HG02943 (cell line): ENCODE measurements around the gene DEDD.
A peak's percentile ranks its signal among the peaks of the same experiment; 100 is the strongest.

ENCODE experiments used
- ATAC-seq: cut with Tn5 transposase; IDR thresholded peaks from one replicate; pipeline ENCODE4 v1.9.1; 2021; ENCODE audit warnings: mild to moderate bottlenecking, low read depth, moderate library complexity; ENCODE audit not compliant: unreplicated experiment

The DEDD gene

DNA sequence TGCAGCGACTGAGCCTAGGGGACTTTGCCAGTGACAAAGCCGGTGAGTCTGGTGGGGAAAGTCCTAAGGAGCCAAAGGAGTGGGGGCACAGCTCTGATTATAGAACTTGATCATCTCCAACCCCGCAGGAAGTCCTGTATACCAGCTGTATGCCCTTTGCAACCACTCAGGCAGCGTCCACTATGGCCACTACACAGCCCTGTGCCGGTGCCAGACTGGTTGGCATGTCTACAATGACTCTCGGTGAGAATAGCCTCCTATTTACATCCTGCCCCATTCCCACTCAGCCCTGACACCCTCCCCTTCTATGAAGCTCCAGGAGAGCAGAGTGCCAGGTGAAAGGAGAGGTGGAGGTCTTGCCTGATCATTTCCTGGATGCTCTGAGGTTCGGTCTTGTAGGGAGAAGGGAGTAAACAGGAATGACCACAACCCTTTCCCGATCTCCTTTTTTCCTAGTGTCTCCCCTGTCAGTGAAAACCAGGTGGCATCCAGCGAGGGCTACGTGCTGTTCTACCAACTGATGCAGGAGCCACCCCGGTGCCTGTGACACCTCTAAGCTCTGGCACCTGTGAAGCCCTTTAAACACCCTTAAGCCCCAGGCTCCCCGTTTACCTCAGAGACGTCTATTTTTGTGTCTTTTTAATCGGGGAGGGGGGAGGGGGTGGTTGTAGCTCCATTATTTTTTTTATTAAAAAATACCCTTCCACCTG, 32.6 kb upstream of the DEDD start:
- ATAC-seq, result no peak

DNA sequence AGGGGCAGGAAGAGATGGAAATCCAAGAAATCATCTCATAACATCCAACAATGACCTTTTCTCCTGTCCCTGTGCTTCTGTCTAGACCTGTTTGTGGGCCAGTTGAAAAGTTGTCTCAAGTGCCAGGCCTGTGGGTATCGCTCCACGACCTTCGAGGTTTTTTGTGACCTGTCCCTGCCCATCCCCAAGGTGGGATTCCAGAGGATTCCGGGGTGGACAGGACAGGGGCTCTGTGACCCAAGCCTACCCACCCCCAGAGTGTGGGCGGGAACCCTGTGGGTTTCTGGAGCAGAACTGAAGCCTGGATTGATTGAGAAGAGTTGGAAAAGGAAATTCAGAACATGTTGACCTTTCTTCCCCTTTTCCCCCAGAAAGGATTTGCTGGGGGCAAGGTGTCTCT, 31.3 kb upstream of the DEDD start:
- ATAC-seq, result no peak

DNA sequence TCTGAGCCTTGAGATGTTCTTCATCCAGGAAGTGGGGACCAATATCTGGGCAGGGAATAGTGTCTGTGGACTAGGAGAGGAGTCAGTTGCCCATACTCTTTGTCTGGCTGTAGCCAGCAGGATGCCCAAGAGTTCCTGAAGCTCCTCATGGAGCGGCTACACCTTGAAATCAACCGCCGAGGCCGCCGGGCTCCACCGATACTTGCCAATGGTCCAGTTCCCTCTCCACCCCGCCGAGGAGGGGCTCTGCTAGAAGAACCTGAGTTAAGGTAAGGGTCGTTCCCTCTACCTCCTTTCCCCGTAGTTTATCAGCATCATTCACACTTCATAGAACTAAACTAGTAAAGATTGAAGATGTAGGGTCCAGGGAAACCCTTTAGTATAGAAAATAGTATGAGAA, 30.3 kb upstream of the DEDD start:
- ATAC-seq, result no peak

DNA sequence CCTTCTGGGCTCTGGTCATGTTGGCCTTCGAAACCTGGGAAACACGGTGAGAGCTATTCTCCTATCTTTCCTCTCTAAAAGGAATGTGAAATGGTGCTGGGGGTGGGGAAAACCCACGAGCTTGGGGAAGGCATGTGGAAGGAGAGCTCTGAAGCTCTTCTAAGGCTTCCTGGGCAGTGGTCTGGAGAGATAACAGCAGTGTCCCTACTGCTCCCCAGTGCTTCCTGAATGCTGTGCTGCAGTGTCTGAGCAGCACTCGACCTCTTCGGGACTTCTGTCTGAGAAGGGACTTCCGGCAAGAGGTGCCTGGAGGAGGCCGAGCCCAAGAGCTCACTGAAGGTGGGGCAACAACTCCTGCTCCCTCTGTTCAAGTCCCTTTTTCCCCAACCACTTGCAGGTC, 29.6 kb upstream of the DEDD start:
- ATAC-seq, result no peak

DNA sequence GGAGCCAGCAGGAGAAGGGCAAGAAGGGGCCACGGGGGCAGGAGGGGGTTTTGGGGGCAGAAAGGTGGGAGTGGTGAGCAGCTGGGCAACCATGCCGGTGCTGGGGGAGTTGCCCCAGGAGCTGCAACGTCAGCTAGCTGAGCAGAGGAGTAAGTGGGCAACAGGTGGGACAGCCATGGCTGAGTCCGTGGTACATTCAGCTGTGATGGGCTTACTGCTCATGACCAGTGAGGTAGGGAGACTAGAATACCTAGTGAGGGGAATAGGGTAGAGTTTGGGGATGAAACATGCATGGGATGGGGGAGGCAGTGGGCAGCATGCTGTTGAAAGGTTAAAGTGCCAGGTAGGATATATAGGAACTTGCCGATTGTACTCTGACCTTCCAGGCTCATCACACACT, 29.2 kb upstream of the DEDD start:
- no peak for ATAC-seq

DNA sequence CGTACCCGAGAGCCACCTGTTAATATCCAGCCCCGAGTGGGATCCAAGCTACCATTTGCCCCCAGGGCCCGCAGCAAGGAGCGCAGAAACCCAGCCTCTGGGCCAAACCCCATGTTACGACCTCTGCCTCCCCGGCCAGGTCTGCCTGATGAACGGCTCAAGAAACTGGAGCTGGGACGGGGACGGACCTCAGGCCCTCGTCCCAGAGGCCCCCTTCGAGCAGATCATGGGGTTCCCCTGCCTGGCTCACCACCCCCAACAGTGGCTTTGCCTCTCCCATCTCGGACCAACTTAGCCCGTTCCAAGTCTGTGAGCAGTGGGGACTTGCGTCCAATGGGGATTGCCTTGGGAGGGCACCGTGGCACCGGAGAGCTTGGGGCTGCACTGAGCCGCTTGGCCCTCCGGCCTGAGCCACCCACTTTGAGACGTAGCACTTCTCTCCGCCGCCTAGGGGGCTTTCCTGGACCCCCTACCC, 28.2 kb upstream of the DEDD start:
- no peak for ATAC-seq

DNA sequence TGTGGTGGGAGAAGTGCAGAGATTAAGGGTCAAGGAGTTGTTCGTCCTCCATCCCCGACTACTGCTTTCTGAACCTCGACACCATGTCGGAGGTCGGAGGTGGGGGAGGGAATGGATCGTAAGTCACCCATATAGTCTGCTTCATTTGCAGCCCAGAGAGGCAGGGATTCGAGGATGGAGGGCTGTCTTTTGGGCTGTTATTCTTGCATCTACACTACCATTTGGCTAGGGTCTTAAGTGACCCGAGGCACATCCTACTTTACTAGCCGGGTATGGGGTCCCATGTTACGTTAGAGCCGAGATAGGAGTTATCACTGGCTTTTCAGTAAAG, 27.4 kb upstream of the DEDD start:
- no peak for ATAC-seq

DNA sequence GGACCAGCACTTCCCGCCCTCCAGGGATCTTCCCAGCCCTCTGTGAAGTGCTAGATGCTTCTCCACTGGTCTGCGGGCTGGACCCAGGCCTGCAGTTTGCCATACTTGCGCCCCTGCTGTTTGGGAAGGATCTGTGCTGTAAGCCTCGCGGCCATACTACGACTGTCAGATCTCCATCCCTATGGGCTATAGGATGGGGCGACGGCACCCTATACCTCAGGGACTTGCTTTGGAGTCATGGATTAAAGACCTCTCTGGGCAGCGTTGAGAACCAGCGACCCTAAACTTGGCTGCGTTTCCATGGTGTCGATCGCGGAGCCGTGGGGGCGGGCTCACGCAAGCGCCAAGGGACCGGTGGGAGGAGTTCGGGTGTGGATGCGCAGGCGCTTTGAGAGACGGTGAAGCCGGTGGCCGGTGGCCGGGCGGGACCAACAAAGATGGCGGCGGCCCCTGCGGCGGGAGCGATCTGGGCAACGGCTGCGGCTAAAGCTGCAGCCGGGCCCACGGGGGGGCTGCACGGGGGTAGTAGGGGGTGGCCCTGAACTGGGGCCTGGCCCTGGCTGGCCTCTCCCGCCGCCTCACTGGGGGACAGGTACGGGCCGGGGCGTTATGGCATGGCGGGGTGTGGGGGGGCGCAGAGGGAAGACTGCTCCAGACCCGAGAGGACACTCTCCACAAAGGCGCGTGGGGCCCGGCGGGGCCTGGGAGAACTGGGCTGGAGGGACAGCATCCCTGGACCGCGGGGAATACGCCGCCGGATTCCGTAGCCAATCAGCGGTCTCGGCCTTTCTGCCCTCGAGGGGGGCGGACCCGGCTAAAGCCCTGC, 26.8 kb upstream of the DEDD start, which contains the start of gene USP21:
Gene USP21 (plus strand): TSS at position 414 of the 826 bp plus-strand sequence. CDS start 1,141 bp downstream, outside the sequence.
- peak; percentile 83 for ATAC-seq

DNA sequence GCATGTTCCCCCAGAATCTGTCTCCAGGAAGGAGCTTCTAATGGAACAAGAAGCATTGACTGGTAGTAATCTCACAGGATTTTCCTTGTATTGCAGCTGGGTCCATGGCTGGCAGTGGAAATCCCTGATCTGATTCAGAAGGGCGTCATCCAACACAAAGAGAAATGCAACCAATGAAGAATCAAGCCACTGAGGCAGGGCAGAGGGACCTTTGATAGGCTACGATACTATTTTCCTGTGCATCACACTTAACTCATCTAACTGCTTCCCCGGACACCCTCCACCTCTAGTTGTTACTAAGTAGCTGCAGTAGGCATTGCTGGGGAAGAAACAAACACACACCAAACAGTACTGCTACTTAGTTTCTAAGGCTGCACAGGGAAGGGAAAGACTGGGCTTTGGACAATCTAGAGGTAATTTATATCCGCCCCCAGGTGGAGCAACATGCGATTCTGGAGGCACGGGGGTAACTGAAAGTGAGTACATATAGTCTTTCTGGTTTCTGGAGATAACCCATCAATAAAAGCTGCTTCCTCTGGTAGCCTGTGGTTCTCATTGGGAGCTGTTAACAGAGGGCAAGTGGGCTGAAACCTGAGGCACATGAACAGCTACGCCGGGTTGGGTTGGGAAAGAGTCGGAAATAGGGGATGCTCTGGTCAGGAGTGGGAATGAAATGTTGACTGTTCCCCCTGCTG, 26.0 kb upstream of the DEDD start:
- ATAC-seq, result peak; percentile 23

DNA sequence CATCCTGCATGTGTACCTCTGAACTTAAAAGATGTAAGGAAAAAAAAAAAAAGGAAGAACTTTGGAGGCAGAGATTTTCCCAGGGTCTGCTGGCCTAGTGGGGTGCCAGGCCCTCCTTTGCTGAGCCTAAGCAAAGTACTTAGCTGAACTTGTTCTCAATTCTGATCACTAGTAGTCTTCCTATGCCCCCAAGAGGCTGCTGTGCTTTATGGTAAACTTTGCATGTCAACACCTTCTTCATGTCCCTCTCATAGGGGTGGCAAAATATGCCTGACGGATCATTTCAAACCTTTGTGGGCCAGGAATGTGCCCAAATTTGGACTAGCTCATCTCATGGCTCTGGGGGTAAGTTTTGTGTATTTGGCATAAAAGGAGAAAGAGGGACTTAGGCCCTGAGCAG, 25.4 kb upstream of the DEDD start:
- no peak for ATAC-seq

DNA sequence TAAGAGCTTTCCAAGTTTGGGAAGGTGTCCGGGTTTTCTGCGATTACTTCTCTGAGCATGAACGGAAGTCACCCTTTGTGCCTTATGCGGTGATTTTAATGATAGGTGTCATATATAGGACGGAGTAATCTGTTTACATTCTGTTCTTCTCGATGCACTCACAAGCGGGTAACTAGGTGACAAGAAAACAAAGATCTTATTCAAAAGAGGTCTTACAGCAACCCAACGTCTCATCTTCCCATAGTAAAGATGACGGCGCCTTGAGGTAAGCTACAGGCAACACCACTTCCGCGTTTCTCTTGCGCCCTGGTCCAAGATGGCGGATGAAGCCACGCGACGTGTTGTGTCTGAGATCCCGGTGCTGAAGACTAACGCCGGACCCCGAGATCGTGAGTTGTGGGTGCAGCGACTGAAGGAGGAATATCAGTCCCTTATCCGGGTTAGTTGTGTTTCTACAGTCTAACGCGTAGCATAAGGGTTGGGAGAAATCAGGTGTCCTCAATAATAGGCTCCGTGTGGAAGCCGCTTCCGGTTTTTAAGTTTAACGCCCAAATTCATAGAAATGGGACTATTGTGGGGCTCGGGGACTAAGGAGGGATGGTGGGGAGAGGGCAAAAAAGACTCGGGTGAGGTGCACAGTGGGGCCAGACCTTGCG, 21.3 kb upstream of the DEDD start, which contains the start of gene UFC1:
Gene UFC1 (plus strand): TSS at position 297 of the 656 bp plus-strand sequence. CDS start 20 bp downstream, at position 317.
- ATAC-seq, result peak; percentile 79

DNA sequence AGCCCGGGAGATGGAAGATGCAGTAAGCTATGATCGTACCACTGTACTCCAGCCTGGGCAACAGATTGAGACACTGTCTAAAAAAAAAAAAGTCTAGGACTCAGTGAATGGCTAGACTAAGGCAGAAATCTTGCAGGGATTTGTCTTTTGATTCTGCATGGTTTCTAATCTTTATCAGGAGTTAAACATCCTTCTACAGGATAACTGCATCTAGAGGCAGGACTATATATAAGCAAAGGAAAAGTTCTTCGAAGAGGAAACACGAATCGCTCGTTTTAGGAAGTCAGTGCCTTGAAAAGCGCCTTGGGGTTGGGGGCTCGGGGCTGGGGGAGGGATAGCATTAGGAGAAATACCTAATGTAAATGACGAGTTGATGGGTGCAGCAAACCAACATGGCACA, 20.7 kb upstream of the DEDD start:
- no peak for ATAC-seq

DNA sequence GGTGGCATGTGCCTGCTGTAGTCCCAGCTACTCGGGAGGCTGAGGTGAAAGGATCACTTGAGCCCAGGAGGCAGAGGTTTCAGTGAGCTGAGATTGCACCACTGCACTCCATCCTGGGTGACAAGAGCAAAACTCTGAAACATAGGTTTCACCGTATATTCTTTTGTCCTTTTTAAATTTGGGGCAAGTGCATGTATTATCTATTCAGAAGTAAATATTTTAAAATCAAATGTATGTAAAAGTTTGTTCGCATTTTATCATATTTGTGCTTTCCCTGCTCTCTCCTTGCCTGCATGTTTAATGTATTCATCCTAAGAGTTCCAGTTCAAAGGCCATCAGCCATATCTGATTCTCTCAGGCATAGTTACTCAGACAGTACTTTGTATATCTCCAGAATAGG, 13.4 kb upstream of the DEDD start:
- no peak for ATAC-seq

DNA sequence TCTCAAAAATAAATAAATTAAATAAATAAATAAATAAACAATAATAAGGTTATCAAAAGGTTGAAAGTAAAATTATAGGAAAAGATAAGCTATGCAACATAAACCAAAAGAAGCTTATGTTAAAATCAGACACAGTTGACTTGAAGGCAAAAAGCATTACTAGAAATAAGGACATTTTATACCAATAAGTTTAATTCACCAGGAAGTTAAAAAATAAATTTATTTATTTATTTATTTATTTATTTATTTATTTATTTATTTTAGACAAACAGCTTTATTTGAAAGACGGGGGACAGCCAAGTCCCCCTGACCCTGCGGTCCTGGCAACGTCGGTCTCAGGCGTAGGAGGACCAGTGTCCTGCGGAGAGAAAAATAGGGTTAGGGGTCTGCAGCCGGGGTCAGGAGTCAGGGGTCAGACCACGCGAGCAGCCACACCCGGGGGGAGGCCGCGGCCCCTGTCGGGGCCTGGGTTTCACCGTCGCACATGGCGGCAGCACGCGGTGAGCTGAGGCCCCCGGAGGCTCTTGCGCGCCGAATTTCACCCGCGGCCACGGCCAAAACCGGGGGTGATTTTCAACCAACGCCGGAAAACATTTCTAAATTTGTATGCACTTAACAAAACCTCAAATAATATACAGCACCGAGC, 8.4 kb upstream of the DEDD start:
- no peak for ATAC-seq

DNA sequence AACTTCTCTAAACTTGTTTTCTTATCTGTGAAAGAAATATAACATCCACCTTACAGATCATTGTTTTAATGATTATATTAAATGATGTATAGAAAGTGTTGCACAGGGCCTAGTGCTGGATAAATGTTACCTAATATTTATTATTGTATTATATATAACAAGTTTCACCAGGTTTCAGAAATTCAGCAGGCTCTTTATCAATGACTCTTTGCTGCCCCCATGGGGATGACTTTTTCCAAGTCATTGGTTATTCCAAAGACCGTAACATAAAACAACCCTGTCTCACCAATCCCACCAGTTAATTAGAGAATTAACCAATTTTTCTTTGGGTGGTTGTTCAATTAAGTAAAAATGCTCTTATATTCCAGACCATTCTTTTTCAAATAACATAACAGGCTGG, 7.3 kb upstream of the DEDD start:
- no peak for ATAC-seq

DNA sequence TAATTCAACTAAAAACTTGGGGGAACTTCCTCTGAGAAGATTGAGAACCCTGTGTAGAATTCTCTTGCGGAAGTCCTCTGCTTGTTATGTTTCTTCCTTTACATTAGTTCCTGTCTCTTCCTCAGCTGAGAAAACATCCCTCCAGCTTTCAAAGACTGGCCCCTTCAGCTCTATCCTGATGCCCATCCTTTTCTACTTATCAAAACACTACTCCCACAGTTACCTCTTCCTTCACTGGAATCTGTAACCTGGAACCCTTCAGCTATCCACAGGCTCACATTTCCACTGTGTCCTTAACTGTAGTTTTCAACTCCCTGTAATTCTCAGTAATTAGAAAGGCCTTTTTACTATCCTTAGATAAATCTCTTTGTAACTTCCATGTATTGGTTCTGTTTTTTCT, 6.0 kb upstream of the DEDD start:
- no peak for ATAC-seq

DNA sequence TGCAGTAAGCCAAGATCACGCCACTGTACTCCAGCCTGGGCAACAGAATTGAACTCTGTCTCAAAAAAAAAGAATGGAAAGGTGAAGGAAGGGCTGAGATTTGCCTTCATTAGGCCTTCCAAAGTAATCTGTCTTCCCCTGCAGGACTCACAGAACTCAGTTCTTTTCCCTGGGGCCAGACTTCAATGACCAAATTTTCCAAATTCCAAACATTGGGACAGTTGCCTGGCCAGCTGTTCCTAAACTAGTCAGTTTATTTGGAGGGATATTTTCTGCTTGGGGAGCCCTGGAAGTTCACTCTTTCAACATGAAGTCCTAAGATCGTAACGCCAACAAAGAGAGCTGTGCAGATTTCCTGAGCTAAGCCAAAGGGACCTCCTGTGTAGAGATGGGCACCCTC, 5.4 kb upstream of the DEDD start:
- no peak for ATAC-seq

DNA sequence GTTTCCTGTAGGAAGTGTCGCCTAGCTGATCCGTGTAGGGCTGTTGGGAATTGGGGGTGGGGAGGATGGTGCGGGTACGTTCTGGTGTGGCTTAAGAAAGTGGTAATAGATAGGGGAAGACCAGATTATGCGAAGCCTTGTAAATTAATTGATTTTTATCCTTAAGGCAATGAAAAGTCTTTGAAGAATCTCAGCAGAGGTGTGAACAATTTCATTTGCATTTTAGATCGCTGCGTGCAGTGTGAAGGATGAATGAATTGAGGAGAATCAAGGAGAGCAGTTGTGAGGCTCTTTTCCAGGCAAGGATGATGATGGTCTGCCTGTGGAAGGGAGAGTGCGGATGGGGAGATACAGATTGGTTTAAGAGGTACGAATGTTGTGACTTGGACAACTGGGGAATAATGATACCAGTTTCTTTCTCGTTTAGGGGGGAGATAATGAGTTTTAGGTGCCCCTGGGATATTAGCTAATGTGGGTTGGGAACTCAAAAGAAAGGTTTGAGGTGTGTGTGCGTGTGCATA, 813 bp upstream of the DEDD start:
- no peak for ATAC-seq

DNA sequence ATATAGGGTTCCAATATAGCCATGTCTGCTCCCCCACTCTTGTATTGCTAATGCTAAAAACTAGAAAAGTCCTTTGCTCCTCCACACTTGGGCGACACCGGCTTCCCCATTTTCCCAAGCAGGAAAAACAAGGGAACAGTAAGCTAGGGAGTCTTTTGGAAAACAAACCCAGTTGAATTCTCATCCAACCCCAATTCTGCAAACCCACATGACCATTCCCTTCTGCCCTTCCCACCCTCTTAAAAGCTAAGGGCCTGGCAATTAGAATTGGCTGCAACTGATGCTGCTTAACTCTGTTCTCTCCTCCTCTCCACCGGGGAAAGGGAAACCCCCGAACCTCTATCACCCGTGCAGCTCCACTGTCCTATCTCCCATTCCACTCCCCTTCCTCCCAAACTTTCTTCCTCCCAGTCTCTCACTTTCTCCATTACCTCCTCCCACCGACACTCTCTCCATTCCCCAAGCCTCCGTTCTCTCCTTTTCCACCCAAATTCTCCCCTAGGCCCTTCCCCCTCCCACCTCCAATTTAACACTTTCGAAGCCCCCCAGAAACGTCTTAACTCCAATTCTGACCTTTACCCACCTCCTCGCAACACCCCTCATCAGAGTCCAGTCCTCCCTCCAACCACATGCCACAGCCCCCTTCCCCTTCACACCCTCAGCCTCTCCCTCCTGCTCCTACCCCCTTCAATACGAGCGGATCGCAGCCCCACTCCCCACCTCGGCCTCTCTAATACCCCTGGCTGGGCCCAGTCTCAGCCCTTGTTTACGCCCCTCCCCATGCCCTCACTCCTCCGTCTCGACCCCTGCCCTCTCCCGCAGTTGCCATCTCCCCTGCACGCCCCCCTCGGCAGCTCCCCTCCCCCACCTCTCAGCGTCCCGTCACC, 701 bp downstream of the DEDD start:
- no peak for ATAC-seq
